DLD1 (cell line): ENCODE measurements around the gene PCK1.

ENCODE experiments used
- in situ Hi-C: cut with HindIII; loops from 2 replicates; pipeline ENCODE4 v1.10.0; 2017; ENCODE audit warnings: low sequenced_read_pairs

Gene PCK1

GRCh38 chr20:57574954-57575353 lies 14.0 kb downstream of the PCK1 start:
- in situ Hi-C loops: no loop called here

DNA sequence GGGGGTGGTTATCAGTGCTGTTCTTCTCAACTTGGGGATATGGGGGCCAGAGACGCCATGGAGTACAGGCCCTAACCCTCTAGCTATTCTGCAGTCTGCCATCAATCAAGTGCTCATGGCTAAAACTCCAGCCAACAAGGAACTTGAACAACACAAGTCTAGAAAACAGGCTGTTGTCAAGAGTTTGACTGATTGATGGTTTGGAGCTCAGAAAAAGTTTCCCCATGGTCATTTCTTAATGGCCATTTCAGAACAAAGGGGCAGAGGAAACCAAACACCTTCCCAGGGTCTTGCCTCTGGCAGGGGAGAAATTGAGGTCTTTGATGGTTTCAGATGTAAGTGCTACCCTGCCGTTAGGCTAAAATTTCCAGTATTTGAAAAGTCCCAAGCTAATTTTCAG lies 15.1 kb downstream of the PCK1 start:
- in situ Hi-C loops: no loop called here

GRCh38 chr20:57576617-57577550 lies 16.0 kb downstream of the PCK1 start:
- in situ Hi-C loops: no loop called here

DNA sequence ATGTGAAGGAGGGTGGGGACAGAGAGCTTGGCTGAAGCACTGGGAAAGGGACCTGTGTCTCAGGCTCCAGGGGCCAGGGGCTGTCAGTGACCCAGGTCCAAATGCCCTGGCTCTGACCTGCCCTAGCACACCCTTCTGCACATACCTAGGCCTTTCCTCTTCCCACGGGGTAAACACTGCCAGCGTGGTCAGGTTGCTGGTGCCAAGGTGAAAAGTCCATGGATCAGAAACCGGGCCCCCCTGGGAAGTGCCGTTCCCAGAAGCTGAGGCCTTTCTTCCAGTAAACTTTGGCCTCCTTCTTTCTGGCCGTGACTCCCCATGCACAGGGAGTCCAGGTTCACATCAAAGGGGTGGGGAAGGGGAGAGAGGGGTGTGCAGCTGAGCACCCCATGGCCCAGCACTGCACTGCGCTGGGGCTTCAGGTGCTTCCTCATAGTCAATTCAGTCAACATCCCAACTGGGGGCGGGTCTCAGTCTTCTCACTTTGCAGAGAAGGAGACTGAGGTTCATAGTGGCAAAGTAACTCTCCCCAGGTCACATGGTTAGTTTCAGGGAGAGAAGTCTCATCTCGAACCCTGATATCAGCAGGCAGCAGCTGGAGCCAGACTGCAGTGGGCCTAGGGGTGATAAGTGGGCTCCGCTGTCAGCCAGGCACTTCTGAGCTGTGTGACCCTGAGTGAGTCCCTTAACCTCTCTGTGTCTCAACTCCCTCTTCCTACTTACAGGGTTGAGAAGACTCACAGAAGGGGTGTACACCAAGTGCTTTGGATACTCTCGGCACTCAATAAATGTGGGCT lies 17.0 kb downstream of the PCK1 start:
- in situ Hi-C loops: no loop called here

GRCh38 chr20:57578476-57579165 lies 17.7 kb downstream of the PCK1 start:
- in situ Hi-C loops: no loop called here

GRCh38 chr20:57579331-57579897 lies 18.5 kb downstream of the PCK1 start:
- in situ Hi-C loops: no loop called here

- in situ Hi-C loops: no loop called here
Measured at GRCh38 chr20:57579898-57580447, 19.1 kb downstream of the PCK1 start.

DNA sequence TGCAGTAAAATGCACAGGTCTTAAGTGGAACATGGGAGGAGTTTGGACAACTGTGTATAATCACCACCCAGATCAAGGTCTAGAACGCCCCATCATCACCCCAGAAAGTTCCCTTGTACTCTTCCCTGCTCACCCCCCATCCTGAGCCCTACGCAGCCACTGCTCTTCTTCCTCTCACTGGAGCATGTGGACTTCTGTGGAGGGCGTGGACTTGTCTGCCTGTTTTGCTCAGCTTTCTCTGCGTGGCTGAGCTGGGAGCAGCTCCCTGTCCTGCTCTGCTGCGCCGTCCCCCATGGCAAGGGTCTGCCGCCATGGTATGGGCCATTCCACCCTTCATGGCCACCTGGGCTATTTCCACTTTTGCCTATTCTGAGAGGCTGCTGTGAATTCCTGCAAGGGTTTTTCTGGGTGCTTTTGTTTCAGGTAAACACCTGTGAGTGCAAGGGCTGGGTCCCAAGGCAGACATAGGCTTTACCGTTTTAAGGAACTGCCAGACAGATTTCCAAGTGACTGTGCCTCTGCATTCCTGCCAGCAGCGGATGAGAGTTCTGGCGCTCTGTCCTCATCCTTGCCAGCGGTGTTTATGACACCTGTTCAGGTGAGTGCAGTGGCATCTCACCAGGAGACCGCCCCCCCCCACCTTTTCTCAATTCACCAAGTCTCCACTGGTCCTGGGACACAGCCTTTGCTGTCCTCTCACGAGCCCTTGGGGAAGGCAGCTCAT lies 19.7 kb downstream of the PCK1 start:
- in situ Hi-C loops: no loop called here

GRCh38 chr20:57581202-57582028 lies 20.5 kb downstream of the PCK1 start:
- in situ Hi-C loops: no loop called here

DNA sequence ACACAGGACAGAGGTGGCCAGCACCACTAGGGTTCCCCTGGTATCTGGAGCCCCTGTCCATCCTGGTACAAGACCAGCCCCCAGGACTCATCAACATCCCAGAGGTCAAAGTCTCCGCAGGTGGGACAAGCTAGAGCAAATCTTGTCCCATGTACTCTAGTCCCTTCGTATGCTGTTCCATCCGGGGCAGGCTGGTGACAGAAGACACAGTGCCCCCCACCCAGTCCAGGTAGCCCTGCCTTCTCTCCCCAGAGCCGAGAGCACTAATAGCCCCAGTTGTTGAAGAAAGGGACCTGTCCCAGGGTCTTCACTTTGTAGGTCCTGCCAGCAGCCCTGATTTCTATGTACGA lies 21.1 kb downstream of the PCK1 start:
- in situ Hi-C loops: no loop called here

GRCh38 chr20:57582432-57583288 lies 21.8 kb downstream of the PCK1 start:
- in situ Hi-C loops: no loop called here

- in situ Hi-C loops: no loop called here
Measured at GRCh38 chr20:57583289-57584257, 22.7 kb downstream of the PCK1 start.

DNA sequence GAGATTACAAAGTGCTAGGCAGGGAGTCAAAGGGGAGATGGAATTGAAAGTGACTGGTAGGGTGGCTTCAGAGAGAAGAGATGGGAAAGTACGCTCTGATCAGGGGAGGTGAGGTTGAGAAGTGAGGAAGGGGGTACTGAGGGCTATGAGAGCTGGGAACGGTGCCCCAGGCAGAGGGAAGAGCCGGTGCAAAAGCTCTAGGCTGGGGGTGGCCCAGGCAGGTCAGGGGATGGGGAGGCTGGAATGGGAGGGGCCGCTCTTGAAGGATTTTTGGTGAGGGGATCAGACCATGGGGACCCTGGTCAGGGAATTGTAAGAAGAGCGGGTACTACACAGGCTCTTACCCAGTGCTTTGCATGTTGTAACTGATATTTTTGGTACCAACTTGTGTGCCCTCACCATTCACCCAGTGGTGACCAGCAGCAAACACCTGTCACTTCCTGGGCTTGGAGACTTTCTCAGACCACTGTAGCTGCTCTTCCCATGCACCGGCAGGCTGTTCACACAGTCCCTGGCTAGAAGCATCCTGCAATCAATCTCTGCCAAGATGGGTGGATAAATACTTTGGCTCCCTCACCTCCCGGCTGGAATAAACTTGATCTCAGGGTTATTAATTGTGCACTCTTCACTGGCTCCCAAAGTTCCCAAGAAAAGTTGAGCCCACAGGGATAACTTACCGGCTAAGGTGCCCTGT lies 24.0 kb downstream of the PCK1 start:
- in situ Hi-C loops: no loop called here

- in situ Hi-C loops: no loop called here
Measured at GRCh38 chr20:57585466-57586213, 24.7 kb downstream of the PCK1 start.

DNA sequence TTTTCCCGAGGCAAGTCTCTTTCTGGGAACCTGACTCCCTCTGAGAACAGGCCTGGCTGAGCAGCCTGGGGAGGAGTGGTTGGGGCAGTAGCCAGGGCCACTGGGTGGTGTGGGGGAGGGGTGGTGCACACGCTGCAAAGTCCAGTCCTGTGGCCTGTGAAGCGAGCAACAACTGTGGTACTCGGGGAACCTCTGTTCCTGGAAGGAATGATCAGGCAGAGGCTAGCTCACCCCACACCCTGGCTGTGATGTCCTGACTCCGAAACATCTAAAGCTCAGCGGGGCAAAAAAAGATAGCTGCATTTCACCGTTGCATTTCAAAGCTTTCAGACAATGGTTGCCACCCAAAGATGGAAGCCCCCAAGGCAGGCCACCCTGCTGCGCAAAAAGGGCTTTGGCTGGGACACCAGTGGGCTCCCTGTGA lies 25.5 kb downstream of the PCK1 start:
- in situ Hi-C loops: no loop called here

GRCh38 chr20:57586943-57587277 lies 26.0 kb downstream of the PCK1 start:
- in situ Hi-C loops: no loop called here
